ENCODE data around the gene FOXRED1.

DNA sequence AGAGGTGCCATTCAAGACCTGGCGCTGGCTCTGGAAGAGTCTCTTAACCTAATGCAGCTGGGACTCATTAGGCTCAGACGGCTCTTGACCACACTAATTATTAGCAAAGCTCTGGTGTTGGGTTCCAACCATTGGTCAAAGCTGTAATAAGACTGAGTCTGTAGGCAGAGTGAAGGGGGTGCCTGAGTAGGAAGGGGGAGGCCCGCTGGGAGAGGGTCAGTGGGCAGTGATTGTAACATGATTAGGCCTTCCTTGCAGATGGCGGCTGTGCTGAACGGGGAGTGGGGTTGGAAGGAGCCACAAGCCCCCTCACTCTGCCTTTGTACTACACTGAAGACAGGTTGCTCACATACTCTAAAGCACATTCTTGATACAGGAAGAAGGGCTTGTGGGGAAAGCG is 5.5 kb upstream of the FOXRED1 start:
- no peak for TF ChIP-seq POLR2A (IDR thresholded peaks at IDR 0.05)
- TF ChIP-seq, protein P1, sequence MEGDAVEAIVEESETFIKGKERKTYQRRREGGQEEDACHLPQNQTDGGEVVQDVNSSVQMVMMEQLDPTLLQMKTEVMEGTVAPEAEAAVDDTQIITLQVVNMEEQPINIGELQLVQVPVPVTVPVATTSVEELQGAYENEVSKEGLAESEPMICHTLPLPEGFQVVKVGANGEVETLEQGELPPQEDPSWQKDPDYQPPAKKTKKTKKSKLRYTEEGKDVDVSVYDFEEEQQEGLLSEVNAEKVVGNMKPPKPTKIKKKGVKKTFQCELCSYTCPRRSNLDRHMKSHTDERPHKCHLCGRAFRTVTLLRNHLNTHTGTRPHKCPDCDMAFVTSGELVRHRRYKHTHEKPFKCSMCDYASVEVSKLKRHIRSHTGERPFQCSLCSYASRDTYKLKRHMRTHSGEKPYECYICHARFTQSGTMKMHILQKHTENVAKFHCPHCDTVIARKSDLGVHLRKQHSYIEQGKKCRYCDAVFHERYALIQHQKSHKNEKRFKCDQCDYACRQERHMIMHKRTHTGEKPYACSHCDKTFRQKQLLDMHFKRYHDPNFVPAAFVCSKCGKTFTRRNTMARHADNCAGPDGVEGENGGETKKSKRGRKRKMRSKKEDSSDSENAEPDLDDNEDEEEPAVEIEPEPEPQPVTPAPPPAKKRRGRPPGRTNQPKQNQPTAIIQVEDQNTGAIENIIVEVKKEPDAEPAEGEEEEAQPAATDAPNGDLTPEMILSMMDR (IDR thresholded peaks at IDR 0.05), result no peak

All from lower leg skin (tissue), 3 donors.